H4 (cell line): ENCODE data around the gene TMEM44. TPM values are rescaled to one million over a fixed set of nuclear protein-coding genes. Genes with fewer than 3 reads are reported as not detected.
"Not testable (repeated sequence)": the region's sequence is repeated elsewhere in the genome, so short reads cannot be mapped to it uniquely, and the experiment has no call there.

ENCODE experiments used
- DNase-seq: peaks from one replicate; pipeline ENCODE4 v3.0.0-alpha.2; 2015; ENCODE audit warnings: low spot score
- total RNA-seq: library from RNA; depleted of rRNA; stranded (reverse); fragments of >200 nt; shearing (Covaris generic); gene quantifications from 2 replicates; pipeline ENCODE4 v1.2.3, GENCODE V29; 2014; rRNA removed

TMEM44 gene
- total RNA-seq, 1 experiment from 2014 or later: 6.6 TPM

- DNase-seq: no peak
These were observed 77.8 kb downstream of the TMEM44 start for GRCh38 chr3:194555175-194556062.

GRCh38 chr3:194554473-194555123, 78.6 kb downstream of the TMEM44 start:
- no peak for DNase-seq

GRCh38 chr3:194552327-194552949, 80.8 kb downstream of the TMEM44 start:
- DNase-seq: no peak

GRCh38 chr3:194549853-194550252, 83.4 kb downstream of the TMEM44 start:
- DNase-seq: no peak

GRCh38 chr3:194548346-194549321, 84.6 kb downstream of the TMEM44 start:
- DNase-seq: peak; percentile 63

- DNase-seq: no peak
These were observed 86.2 kb downstream of the TMEM44 start for GRCh38 chr3:194547042-194547441.

GRCh38 chr3:194545538-194545937, 87.7 kb downstream of the TMEM44 start:
- DNase-seq: not testable (repeated sequence)

- DNase-seq: no peak
These were observed 89.7 kb downstream of the TMEM44 start for GRCh38 chr3:194543550-194543949.

GRCh38 chr3:194541483-194541882, 91.7 kb downstream of the TMEM44 start:
- no peak for DNase-seq

GRCh38 chr3:194540274-194540905, 92.8 kb downstream of the TMEM44 start:
- DNase-seq: no peak

- no peak for DNase-seq
These were observed 93.7 kb downstream of the TMEM44 start for GRCh38 chr3:194539498-194539897.

GRCh38 chr3:194537732-194538247, 95.4 kb downstream of the TMEM44 start:
- DNase-seq: peak; percentile 76

Other genes with a start within 250 kb of the TMEM44 start
- not detected in 2 replicates for gene GP5, start 234.2 kb downstream of the TMEM44 start, total RNA-seq
- 66.1 and 83.2 TPM in 2 replicates for gene ATP13A3, start 146.4 kb downstream of the TMEM44 start, total RNA-seq
- gene LSG1, start 38.8 kb upstream of the TMEM44 start, total RNA-seq: 43.5 and 51.6 TPM in 2 replicates
- 4.0 and 4.6 TPM in 2 replicates for gene FAM43A, start 52.5 kb upstream of the TMEM44 start, total RNA-seq